ENCODE data around the gene SLC1A3.

The SLC1A3 gene

GRCh38 chr5:36658038-36658756 is 51.8 kb downstream of the SLC1A3 start:
- no peak for TF ChIP-seq CTCF (IDR thresholded peaks at IDR 0.05; ENCODE audit: extremely low read depth, missing control alignments)
- DNase-seq (ENCODE audit: low spot score): no peak

DNA sequence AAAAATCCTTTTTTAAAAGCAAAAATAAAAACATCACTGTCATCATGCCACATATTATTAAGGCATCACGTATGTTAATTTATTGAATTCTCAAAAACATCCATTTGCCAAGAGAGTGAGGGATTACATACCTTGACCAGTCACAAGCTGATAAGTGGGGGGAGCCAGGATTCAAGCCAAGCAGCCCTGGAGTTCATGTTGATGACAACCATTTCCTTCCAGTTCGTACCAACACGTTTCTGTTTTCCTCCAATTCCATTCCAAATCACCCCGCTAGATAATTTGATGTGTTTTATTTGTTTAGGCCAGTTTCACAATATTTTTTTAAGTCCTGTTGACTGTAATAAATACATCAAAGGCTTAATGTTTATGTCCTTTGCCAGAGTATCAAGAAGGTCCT is 53.0 kb downstream of the SLC1A3 start:
- TF ChIP-seq CTCF (IDR thresholded peaks at IDR 0.05; ENCODE audit: extremely low read depth, missing control alignments): no peak
- DNase-seq (ENCODE audit: low spot score): no peak

DNA sequence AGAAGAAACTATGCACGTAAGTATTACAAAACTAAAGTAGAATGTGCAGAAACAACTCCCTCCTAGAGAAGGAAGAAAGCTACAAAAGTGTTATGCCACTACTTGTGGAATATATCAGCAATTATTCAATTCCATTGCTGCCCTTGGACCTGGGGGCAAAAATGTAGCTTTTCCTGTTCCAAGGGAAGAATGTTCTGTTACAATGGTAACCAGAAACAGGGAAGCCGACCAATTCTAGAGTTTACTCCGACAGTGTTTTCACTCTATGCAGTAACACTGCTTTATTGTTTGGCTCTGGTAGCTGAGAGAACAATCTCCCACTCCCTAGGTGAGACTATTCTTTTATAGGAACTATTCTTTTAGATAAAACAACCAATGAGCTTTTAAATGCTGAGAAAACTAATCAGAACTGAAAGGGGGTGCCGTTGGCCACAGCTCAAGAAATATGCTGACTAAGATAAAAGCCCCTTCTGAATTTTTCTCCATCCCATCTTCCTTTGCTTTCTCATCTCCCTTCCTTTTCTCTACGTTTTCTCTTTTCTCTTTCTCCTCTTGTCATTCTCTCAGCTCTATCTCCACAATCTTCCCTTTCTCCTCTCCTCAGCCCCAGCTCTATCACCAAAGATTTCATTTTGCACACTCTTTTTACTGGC is 54.1 kb downstream of the SLC1A3 start:
- DNase-seq (ENCODE audit: low spot score): no peak
- no peak for TF ChIP-seq CTCF (IDR thresholded peaks at IDR 0.05; ENCODE audit: extremely low read depth, missing control alignments)

- no peak for TF ChIP-seq CTCF (IDR thresholded peaks at IDR 0.05; ENCODE audit: extremely low read depth, missing control alignments)
- DNase-seq (ENCODE audit: low spot score): no peak
Measured at GRCh38 chr5:36661456-36662220, 55.2 kb downstream of the SLC1A3 start.

GRCh38 chr5:36662291-36662851 is 56.0 kb downstream of the SLC1A3 start:
- no peak for TF ChIP-seq CTCF (IDR thresholded peaks at IDR 0.05; ENCODE audit: extremely low read depth, missing control alignments)
- no peak for DNase-seq (ENCODE audit: low spot score)

DNA sequence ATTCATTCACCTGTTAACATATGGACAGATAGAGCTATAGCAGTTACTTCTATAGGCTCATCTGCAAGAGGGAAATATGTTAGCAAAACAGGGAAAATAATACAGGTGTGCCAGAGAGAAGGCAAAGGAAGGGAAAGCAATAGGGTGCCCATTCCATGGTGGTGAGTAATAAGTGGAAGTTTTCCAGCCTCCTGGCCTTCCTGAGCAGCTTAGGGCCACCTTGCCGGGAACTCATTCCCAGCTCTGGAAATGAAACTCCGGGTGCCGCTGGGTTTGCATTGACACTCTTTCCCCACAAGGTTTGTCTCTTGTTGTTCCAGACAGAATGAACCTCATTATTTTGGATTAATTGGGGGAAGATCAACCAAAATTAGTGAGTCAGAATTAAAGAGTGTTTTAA is 58.4 kb downstream of the SLC1A3 start:
- no peak for TF ChIP-seq CTCF (IDR thresholded peaks at IDR 0.05; ENCODE audit: extremely low read depth, missing control alignments)
- DNase-seq (ENCODE audit: low spot score): no peak

DNA sequence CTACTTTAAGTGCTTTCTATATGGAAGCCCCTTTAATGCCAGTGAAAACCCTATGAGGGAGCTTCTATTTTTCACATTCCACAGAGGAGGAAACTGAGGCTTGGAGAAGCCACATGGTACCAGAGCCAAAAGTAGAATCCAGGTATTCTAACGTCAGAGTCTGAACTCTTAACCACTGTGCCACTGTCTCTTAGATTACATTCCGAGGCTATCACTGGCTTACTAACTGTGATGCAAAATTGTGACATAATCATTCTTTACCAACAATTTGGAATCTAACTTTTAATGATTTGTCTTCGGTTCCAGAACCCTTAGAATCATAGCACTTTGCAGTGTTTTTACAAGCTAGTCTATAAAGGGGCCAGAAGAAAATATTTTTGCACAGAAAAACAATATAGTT is 59.2 kb downstream of the SLC1A3 start:
- TF ChIP-seq CTCF (IDR thresholded peaks at IDR 0.05; ENCODE audit: extremely low read depth, missing control alignments): no peak
- DNase-seq (ENCODE audit: low spot score): no peak

Measured in GM20000 (cell line).